NK-92 treated with Interleukin-12 subunit alpha and Interleukin-12 subunit beta, amount 100 ng/mL, for 24 hours (cell line): Measurements from ENCODE around the gene TTLL8.

Experiments used
- DNase-seq: peaks from one replicate; lab custom pipeline; 2025; lab: John Stamatoyannopoulos, UW

TTLL8 gene

DNA sequence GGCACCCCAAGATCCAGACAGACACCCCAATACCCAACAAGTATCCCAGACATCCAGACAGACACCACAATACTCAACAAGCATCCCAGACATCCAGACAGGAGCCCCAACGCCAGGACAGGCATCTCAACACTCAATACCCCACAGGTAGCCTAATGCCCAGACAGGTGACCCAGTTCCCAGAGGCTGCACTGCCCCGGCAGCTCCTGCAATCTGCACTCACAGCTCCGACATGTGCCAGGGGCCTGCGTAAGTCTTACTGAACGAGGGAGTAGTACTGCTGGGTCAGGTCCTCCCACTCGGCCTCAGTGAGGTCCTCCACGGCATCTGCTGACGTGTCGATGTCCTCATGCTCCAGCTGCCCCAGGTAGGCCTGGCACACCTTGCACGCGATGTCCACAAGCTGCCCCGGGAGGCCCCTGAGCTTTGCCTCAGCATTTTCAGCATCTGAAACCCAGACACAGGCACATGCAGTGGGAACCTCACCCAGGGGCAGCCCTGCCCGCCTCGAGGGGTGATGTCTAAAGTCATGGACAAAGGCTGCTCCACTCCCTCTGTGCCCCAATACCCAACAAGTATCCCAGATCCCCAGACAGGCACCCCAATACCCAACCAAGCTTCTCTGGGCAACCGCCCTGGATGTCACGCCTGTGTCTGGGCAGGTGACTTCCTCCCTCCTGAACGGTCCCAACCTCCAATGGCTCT is 16.6 kb downstream of the TTLL8 start:
- no peak for DNase-seq

DNA sequence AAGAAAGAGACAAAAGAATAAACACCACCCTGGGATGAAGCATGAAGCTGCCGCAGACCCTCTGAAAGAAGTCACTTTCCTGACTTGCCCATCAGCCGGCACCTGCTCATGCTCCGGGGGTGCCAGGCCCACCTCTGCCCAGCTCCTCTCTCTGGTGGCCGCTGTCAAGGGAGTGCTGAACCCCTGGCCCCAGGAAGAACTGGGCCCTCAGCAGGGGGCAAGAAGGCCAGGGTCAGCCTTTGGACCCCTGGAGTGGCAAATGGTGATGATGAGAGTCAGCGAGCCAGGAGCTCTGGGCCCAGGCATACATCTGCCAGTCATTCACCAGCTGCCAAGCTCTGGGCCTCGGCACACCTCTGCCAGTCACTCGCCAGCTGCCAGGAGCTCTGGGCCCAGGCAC is 17.4 kb downstream of the TTLL8 start:
- no peak for DNase-seq

DNA sequence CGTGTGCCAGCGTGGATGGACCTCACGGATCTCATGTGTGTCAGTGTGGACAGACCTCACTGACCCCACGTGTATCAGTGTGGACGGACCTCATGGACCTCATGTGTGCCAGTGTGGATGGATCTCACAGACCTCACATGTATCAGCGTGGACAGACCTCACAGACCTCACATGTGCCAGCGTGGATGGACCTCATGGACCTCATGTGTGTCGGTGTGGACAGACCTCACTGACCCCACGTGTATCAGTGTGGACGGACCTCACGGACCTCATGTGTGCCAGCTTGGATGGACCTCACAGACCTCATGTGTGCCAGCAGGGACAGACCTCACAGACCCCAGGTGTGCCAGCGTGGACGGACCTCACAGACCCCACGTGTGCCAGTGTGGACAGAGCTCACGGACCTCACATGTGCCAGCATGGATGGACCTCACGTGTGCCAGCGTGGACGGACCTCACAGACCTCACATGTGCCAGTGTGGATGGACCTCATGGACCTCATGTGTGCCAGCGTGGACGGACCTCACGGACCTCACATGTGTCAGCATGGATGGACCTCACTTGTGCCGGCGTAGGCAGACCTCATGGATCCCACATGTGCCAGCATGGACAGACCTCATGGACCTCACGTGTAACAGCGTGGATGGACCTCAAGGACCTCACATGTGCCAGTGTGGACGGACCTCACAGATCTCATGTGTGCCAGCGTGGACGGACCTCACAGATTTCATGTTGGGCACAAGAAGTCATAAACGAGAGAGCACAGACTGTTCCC is 18.2 kb downstream of the TTLL8 start:
- DNase-seq, result no peak

DNA sequence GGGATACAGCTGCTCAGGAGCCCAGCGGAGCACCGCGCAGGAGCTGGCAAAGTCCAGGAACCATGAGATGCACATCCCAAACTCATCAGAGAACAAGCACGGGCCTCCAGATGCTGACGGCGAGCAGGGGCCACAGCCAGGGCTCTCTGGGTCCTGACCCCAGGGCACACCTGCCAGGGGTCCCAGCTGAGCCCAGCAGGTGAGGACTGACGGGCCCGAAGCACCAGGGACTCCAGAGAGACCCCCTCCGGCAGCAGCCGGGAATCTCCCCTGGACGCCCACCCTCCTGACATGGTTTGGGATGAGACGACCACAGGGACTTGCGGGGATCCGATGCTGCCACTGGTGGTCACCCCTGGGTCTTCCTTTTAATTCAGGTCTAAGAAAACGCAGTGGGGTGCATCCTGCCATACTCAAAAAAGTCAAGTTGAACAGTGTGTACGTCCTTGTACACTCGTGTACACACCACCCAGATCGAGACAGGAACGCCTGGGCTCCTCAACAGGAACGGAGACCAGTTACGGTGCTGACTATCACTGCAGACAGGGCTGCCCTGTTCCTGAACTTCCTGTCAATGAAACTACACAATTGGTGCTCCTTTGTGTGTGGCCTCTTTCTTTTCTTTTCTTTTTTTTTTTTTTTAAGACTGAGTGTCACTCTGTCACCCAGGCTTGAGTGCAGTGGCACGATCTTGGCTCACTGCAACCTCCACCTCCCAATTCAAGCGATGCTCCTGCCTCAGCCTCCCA is 21.9 kb downstream of the TTLL8 start:
- no peak for DNase-seq

DNA sequence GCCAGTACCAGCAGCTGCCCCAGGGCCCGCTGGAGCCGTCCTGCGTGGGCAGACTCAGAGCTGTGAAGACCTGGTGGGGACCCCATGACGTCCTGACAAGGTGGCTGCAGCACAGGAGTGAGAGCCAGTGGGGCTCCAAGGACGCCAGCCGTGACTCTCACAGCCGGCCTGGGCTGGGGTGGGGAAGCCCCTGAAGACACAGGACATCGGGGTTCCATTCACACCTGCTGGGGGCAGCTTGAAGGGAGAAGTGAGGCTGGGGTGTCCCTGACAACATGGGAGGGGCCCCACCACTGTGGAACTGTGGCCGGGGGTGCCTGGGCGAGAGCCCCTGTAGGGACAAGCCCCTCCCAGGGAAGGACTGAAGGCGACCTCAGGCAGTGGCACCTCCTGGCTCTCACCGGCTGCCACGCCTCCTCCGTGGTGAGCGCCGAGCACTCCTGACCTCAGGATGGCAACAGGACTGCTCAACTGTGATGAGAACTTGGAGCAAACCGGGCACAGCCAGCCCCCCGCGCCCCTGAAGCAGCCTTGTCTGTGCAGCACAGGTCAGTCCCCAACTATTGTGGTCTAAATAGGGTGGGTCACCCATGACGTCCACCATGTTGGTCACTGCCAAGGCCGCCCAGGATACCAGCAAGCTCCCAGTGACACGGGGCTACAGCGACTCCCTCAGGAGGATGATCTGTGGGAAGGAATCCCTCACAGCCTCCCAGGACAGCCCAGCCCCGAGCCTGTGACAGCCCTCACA is 22.8 kb downstream of the TTLL8 start:
- DNase-seq, result no peak

DNA sequence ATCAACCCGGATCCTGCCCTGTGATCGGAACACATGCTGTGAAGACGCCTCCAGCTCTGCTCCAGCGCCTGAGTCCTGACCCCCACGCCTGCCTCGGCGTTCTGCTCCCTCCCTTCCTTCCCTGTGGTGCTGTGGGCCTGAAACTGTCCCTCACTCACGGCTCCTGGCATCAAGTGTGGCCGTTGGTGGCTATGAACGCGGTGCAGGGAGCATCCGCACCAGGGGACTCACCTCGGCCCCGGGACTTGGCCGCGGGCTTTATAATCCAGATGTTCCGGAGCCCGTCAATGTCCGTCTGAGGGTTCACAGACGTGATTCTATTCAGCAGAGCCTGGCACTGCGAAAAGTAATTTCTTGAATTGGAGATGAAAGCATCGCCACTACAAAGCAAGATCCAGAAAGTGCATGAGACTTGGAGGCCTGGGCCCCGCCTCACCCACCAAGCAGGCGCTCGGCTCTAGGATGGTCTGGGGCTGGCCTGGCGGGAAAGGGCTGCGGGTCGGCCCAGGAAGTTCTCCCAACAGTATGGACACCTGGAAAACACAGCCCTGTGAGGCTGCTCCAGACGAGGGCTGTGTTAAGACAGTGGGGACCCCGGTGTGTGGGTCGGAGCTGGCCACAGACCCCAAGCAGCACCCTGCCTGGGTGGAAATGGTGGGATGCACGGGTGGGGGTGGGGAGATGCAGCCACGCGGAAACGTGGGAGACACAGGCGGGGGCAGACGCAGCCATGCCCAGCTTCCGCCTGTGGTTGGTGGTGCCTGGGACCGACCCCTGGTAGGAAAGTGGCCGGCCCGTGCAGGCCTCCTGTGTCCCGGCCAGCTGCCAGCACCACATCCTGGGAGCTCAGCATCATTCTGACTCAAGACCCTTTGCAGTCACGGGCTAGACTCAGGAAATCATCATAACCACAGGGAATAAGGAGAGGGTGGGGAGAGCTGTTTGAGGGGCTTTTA is 23.7 kb downstream of the TTLL8 start:
- DNase-seq, result no peak

DNA sequence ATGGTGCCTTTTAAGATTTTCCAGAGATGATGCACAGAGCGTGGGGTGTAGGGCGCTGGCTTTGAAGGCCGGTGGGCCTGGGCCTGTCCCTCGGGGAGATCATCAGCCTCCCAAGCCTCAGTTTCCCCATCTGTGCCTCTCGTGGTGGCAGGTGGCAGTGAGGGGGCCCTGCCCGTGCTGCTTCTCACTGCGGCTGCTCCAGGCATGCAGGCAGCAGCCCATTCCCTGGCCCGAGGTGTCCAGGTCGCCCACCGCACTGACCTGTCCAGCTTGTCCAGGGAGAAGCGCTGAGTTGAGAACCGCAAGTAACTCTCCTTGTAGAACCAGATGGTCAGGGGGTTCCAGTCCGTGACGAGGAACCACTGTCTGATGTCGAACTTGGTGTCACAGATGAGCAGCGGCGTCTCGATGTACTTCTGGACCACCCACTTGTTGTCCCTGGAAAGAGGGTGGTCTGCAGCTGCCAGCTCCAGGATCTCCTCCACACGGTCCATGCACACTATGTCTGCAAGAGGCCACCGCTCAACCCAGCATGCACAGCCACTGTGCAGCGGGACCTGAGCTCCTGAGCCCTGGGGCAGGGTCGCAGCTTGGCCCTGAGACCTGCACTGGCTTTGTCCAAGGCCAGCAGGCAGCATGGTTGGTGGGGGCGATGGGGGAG is 25.0 kb downstream of the TTLL8 start:
- DNase-seq, result no peak

- DNase-seq, result no peak
These were observed 25.8 kb downstream of the TTLL8 start for GRCh38 chr22:50032109-50032871.

DNA sequence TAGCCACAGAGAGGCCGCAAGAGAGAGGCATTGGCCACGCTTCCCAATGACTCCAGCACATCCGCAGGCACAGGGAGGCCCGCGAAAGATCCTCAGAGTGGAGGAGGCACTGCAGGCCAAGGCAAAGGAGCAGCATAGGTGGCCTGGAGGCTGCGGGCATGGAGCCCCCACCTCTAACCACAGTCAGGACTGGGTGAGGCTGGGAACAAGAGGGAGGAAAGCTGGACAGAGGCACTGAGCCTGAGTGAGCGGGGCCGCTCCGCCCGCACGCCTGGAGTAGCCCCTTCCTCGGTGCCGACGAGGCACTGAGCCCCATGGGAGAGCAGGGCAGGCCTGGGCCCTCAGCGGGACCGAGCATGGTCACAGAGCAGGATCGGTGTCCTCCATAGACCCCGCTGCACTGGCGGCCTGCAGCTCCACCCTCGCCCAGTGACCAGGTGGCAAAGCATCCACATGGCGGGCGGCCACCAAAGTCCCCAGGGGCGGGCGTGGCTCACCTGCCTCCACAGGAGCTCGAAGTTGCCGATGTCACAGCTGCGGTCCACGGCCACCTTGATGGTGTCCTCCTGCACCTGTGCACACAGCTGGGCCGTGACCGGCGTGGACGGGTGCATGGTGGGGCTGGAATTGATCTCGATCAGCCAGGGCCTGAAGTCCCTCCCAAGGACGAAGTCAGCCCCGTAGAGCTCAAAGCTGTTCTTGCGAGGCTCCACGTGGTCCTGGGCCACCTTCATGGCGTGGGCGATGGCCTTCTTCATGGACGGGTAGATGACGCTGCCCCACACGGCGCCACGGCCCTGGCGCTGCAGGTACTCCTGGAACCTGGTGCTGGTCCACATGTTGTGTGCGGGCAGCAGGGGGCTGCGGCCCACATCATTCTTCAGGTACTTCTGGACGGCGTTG is 26.7 kb downstream of the TTLL8 start:
- DNase-seq, result no peak

GRCh38 chr22:50030297-50031188 is 27.6 kb downstream of the TTLL8 start:
- DNase-seq, result peak; percentile 12

DNA sequence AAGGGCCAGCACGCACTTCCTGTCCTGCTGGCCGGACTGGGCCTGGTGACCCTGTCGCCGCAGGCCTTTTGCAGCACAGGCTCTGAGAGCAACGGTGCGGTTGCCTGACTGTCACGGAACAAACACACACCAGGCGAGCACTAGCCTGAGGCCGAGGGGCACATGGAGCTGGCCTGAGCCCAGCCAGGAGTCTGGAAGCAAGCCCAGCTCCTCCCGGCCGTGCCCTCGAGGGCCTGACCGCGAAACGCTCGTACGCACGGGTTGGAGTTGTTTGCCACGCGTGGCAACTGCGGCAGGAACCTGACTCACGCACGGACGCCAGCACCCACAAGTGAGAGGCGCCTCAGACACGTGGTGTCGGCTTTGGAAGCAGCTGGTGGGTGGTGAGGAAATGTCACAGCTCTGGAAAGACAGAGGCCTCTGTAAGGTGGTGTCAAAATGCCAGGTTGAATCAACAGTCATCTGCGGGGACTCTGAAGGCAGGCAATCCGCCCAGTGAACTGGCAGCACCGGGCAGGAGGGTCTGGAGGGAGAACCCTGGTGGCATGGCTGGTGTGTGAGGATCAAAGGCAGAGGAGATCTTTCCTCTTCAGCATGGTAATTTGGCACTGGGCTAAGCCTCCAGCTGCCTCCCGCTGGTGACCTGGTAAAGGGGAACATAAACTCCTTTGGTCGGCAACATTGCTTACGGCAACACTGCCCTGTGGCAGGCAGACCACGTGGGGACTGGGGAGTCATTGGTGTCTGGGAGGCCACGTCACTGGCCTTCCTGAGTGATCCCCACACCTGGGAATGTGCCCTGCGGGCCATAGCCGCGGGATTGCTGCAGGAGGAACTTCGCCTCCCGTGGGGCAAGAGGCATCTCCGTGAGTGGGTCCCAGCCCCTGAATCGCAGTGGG is 30.2 kb downstream of the TTLL8 start:
- no peak for DNase-seq

DNA sequence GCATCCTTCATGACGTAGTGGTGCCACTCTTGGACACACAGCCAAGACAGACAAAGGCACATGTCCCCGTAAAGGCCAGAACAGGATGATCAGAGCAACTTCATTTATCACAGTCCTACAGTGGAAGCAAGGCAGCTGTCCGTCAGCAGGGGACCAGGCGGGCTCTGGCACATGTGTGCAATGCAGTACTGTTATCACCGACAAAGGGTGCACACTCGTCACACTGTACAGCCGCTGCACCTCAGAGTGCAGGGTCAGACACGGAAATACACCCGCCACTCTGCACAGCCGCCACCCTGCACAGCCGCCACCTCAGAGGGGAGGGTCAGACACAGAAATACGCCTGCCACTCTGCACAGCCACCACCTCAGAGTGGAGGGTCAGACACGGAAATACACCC is 32.1 kb downstream of the TTLL8 start:
- no peak for DNase-seq

DNA sequence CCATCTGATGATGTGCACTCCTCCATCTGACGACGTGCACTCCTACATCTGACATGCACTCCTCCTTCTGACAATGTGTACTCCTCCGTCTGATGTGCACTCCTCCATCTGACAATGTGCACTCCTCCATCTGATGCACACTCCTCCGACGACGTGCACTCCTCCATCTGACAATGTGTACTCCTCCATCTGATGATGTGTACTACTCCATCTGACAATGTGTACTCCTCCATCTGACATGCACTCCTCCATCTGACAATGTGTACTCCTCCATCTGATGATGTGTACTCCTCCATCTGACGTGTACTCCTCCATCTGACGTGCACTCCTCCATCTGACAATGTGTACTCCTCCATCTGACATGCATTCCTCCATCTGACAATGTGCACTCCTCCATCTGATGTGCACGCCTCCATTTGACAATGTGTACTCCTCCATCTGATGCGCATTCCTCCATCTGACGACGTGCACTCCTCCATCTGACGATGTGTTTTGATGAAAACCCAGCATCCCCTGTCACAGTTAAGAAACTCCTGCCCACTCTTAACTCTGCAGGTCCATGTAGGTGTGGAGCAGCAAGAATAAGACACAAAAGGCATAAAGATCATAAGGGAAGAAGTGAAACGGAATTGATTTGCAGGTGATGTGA is 35.8 kb downstream of the TTLL8 start:
- no peak for DNase-seq

- DNase-seq, result no peak
These were observed 37.5 kb downstream of the TTLL8 start for GRCh38 chr22:50020606-50021005.

- no peak for DNase-seq
These were observed 38.8 kb downstream of the TTLL8 start for GRCh38 chr22:50019316-50019715.
